HG03135 (cell line): Measurements from ENCODE around the gene KANK4.
A peak's percentile ranks its signal among the peaks of the same experiment; 100 is the strongest.
"Not testable (repeated sequence)": the region's sequence is repeated elsewhere in the genome, so short reads cannot be mapped to it uniquely, and the experiment has no call there.

Source experiments
- ATAC-seq: cut with Tn5 transposase; IDR thresholded peaks from one replicate; pipeline ENCODE4 v1.9.1; 2021; ENCODE audit warnings: mild to moderate bottlenecking, moderate library complexity; ENCODE audit not compliant: unreplicated experiment

The KANK4 gene

GRCh38 chr1:62274496-62275485 is 44.4 kb downstream of the KANK4 start:
- no peak for ATAC-seq

GRCh38 chr1:62273953-62274352 is 45.3 kb downstream of the KANK4 start:
- ATAC-seq = no peak

GRCh38 chr1:62271948-62272728 is 47.1 kb downstream of the KANK4 start:
- peak; percentile 88 for ATAC-seq

GRCh38 chr1:62271134-62271533 is 48.1 kb downstream of the KANK4 start:
- no peak for ATAC-seq

- no peak for ATAC-seq
These were observed 49.3 kb downstream of the KANK4 start for GRCh38 chr1:62269851-62270495.

- ATAC-seq = no peak
These were observed 49.8 kb downstream of the KANK4 start for GRCh38 chr1:62269439-62269838.

- no peak for ATAC-seq
These were observed 50.9 kb downstream of the KANK4 start for GRCh38 chr1:62268315-62268714.

GRCh38 chr1:62265956-62266935 is 53.0 kb downstream of the KANK4 start:
- ATAC-seq = no peak

- no peak for ATAC-seq
These were observed 55.4 kb downstream of the KANK4 start for GRCh38 chr1:62263814-62264353.

- ATAC-seq = no peak
These were observed 56.0 kb downstream of the KANK4 start for GRCh38 chr1:62263006-62263813.

- no peak for ATAC-seq
These were observed 58.5 kb downstream of the KANK4 start for GRCh38 chr1:62260688-62261087.

- ATAC-seq = no peak
These were observed 59.7 kb downstream of the KANK4 start for GRCh38 chr1:62259551-62259950.

GRCh38 chr1:62250126-62250726 is 69.0 kb downstream of the KANK4 start:
- no peak for ATAC-seq

- no peak for ATAC-seq
These were observed 71.7 kb downstream of the KANK4 start for GRCh38 chr1:62247391-62248168.

GRCh38 chr1:62245201-62245600 is 74.0 kb downstream of the KANK4 start:
- ATAC-seq = no peak

- not testable (repeated sequence) for ATAC-seq
These were observed 74.9 kb downstream of the KANK4 start for GRCh38 chr1:62244380-62244779.

GRCh38 chr1:62241371-62242131 is 77.7 kb downstream of the KANK4 start:
- ATAC-seq = no peak
